HepG2 (cell line): Measurements from ENCODE around the gene SIRT7. TPM values are rescaled to one million over a fixed set of nuclear protein-coding genes. Genes with fewer than 3 reads are reported as not detected.

Experiments used
- ARNTL ChIP-seq: sonication (generic); formaldehyde crosslinking; IDR thresholded peaks from 2 replicates; pipeline ENCODE4 v1.4.0; 2020; ENCODE audit warnings: mild to moderate bottlenecking, missing genetic modification reagents
- BCL3 ChIP-seq: sonication (generic); formaldehyde crosslinking; IDR thresholded peaks from 2 replicates; pipeline ENCODE4 v1.5.1; 2020; ENCODE audit warnings: mild to moderate bottlenecking, missing genetic modification reagents, moderate library complexity
- CSRNP2 ChIP-seq: sonication (generic); formaldehyde crosslinking; conservative IDR thresholded peaks from 2 replicates; pipeline ENCODE4 v1.8.0; 2022; ENCODE audit warnings: low read depth, missing genetic modification reagents
- DR1 ChIP-seq: sonication (generic); formaldehyde crosslinking; IDR thresholded peaks from 2 replicates; pipeline ENCODE4 v1.8.0; 2021; ENCODE audit warnings: mild to moderate bottlenecking, missing genetic modification reagents, inconsistent platforms
- MXD4 ChIP-seq: IDR thresholded peaks from 2 replicates; pipeline ENCODE4 v1.6.1; 2016; ENCODE audit warnings: mild to moderate bottlenecking, missing biosample characterization, missing genetic modification reagents
- NFYB ChIP-seq: sonication (generic); formaldehyde crosslinking; IDR thresholded peaks from 2 replicates; pipeline ENCODE4 v1.4.0; 2020; ENCODE audit warnings: missing genetic modification reagents
- NONO ChIP-seq, 2 experiments: fragments of 450-650 bp in 1 of 2; sonication (generic) in 1 of 2; formaldehyde crosslinking in 1 of 2; IDR thresholded peaks in 1 of 2; conservative IDR thresholded peaks in 1 of 2; 2 replicates each; pipeline versions ENCODE4 v1.6.1 to v1.8.0; 2017 to 2022; ENCODE audit warnings: mild to moderate bottlenecking in 1 of 2, missing genetic modification reagents in 1 of 2, moderate library complexity in 1 of 2
- PHF21A ChIP-seq: sonication (generic); formaldehyde crosslinking; IDR thresholded peaks from 2 replicates; pipeline ENCODE4 v1.5.0; 2020; ENCODE audit warnings: mild to moderate bottlenecking, missing genetic modification reagents
- RAD51 ChIP-seq: fragments of 450-650 bp; IDR thresholded peaks from 2 replicates; pipeline ENCODE4 v1.6.1; 2016; ENCODE audit warnings: borderline replicate concordance
- SIX4 ChIP-seq: sonication (generic); formaldehyde crosslinking; IDR thresholded peaks from 2 replicates; pipeline ENCODE4 v1.4.0; 2020; ENCODE audit warnings: missing genetic modification reagents
- SP2 ChIP-seq: sonication (generic); formaldehyde crosslinking; IDR thresholded peaks from 2 replicates; pipeline ENCODE4 v1.5.1; 2020; ENCODE audit warnings: mild to moderate bottlenecking, missing genetic modification reagents
- SP4 ChIP-seq: sonication (generic); formaldehyde crosslinking; IDR thresholded peaks from 2 replicates; pipeline ENCODE4 v1.8.1; 2023; ENCODE audit warnings: mild to moderate bottlenecking, missing genetic modification reagents
- SRSF9 ChIP-seq: fragments of 200-400 bp; formaldehyde crosslinking; IDR thresholded peaks from 2 replicates; pipeline ENCODE4 v1.6.1; 2018; ENCODE audit warnings: borderline replicate concordance, mild to moderate bottlenecking, low read depth, low read length; ENCODE audit not compliant: insufficient read depth, poor library complexity, severe bottlenecking
- ZFP82 ChIP-seq: sonication (generic); formaldehyde crosslinking; IDR thresholded peaks from 2 replicates; pipeline ENCODE4 v1.5.1; 2020; ENCODE audit warnings: mild to moderate bottlenecking, missing genetic modification reagents, borderline replicate concordance
- ZNF10 ChIP-seq: sonication (generic); formaldehyde crosslinking; IDR thresholded peaks from 2 replicates; pipeline ENCODE4 v1.4.0; 2020; ENCODE audit warnings: mild to moderate bottlenecking, low read depth, missing genetic modification reagents, borderline replicate concordance
- ZNF18 ChIP-seq: sonication (generic); formaldehyde crosslinking; IDR thresholded peaks from 2 replicates; pipeline ENCODE4 v1.8.0; 2022; ENCODE audit warnings: mild to moderate bottlenecking, missing genetic modification reagents; ENCODE audit not compliant: insufficient replicate concordance
- polyA plus RNA-seq, 8 experiments: library from polyadenylated mRNA; depleted of rRNA in 3 of 8; stranded (reverse) in 7 of 8; unstranded in 1 of 8; fragments of >200 nt; fragmentation: Illumina TruSeq in 4 of 8; extraction: Trizol in 4 of 8; gene quantifications; 2 replicates each; pipeline versions ENCODE4 v1.2.1 to v1.2.3, GENCODE V29; 2011 to 2016; ENCODE audit warnings: low read depth in 4 of 8, missing spikeins in 1 of 8, mixed read lengths in 1 of 8; ENCODE audit not compliant: insufficient read depth in 1 of 8
- total RNA-seq, 5 experiments: library from RNA; depleted of rRNA; stranded (reverse); fragments of >200 nt; fragmentation: Illumina TruSeq; extraction: Trizol; gene quantifications; 2 replicates each; pipeline ENCODE4 v1.2.3, GENCODE V29; 2016; ENCODE audit warnings: low read depth in 1 of 5
- TF ChIP-seq, protein P1 (sequence below), 2 experiments: fragments of 450-650 bp in 1 of 2; sonication (generic) in 1 of 2; formaldehyde crosslinking; IDR thresholded peaks; 2 replicates each; pipeline versions ENCODE4 v1.5.0 to v1.8.0; 2020 to 2022; ENCODE audit warnings: mild to moderate bottlenecking in 1 of 2, missing genetic modification reagents in 1 of 2
- TF ChIP-seq, protein P2 (sequence below): IDR thresholded peaks from 2 replicates; pipeline ENCODE4 v1.6.1; 2018; ENCODE audit warnings: missing genetic modification reagents
- TF ChIP-seq, protein P3 (sequence below): sonication (generic); formaldehyde crosslinking; IDR thresholded peaks from 2 replicates; pipeline ENCODE4 v1.5.1; 2020; ENCODE audit warnings: mild to moderate bottlenecking, moderate library complexity, missing genetic modification reagents

SIRT7 gene
- total and polyA plus RNA-seq, 2 of the 13 experiments (the other 11 are each of a cell fraction or from before 2014, with no cell fraction given), result 8.3 to 24.8 TPM

DNA sequence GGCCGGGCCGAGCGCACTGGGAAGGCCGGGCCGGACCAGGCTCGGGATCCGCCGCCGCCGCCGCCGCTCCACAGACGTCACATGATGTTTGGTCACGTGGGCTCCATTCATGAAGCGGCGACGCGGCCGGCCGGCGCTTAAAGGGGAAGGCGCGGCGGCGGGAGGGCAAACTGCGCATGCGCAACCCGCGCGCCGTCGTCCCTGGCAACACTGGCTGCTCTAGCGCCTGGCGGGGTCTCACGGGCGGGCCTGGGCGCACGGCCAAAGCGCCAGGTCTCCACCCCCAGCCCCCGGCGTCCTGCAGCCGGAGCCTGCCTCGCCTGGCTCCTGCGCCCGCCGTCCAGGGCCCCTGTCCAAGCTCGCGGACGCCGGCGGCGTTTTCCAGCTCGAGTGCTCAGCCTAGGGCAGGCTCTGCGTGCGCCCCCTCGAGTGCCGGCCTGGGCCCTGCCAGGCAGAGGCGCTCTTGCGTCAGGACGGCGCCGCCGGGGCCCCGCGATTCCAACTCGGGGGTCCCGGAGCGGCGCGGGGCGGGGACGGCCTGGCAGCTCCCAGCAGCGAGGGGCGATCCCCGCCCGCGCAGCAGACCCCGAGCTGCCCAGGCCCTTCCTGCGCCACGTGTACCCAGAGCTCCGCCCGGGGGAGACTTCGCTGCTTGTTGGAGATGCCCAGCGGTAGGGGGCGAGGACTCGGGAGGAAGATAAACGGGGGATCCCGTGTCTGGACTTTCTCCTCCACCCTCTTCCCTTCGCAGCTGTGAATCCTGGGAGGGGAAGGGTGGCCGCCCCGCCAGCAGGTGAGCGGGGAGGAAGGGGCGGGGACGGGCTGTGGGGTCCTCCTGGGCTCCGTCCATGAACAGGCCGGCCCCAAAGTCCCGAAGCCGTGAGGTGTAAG is 9.9 kb upstream of the SIRT7 start, which contains the start of gene MAFG (continued):
- TF ChIP-seq ZFP82 (CRISPR knock-in tag), result peak; percentile 54; the same call in 1 of the 2 replicates
- peak; percentile 63 for TF ChIP-seq PHF21A (CRISPR knock-in tag)
- no peak; the same call in 1 of the 2 replicates for TF ChIP-seq SP2
- TF ChIP-seq ZNF18 (CRISPR knock-in tag), result no peak
- TF ChIP-seq NFYB, result 0 out of 2 replicates have a peak, but pooled peaks have one; percentile 11
- TF ChIP-seq SP4, result 0 out of 2 replicates have a peak, but pooled peaks have one; percentile 66
- TF ChIP-seq ZNF10 (CRISPR knock-in tag), result no peak
- no peak for TF ChIP-seq CSRNP2 (CRISPR knock-in tag)
- peak; percentile 97 for TF ChIP-seq RAD51
- TF ChIP-seq, protein P1, sequence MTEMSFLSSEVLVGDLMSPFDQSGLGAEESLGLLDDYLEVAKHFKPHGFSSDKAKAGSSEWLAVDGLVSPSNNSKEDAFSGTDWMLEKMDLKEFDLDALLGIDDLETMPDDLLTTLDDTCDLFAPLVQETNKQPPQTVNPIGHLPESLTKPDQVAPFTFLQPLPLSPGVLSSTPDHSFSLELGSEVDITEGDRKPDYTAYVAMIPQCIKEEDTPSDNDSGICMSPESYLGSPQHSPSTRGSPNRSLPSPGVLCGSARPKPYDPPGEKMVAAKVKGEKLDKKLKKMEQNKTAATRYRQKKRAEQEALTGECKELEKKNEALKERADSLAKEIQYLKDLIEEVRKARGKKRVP (CRISPR knock-in tag; IDR thresholded peaks at IDR 0.05), result peak in 1 of 2 experiments; percentile 79; a peak in 2 of 4 replicates
- TF ChIP-seq, protein P2, sequence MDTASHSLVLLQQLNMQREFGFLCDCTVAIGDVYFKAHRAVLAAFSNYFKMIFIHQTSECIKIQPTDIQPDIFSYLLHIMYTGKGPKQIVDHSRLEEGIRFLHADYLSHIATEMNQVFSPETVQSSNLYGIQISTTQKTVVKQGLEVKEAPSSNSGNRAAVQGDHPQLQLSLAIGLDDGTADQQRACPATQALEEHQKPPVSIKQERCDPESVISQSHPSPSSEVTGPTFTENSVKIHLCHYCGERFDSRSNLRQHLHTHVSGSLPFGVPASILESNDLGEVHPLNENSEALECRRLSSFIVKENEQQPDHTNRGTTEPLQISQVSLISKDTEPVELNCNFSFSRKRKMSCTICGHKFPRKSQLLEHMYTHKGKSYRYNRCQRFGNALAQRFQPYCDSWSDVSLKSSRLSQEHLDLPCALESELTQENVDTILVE (CRISPR knock-in tag), result peak; percentile 69; the same call in 1 of the 2 replicates
- peak; percentile 87 for TF ChIP-seq MXD4 (CRISPR knock-in tag)
- peak; percentile 79; the same call in 1 of the 2 replicates for TF ChIP-seq ARNTL (CRISPR knock-in tag)
- TF ChIP-seq SRSF9, result no peak
- no peak for TF ChIP-seq SIX4 (CRISPR knock-in tag)
- peak; percentile 93; the same call in 1 of the 2 replicates for TF ChIP-seq BCL3 (CRISPR knock-in tag)
- TF ChIP-seq, protein P3, sequence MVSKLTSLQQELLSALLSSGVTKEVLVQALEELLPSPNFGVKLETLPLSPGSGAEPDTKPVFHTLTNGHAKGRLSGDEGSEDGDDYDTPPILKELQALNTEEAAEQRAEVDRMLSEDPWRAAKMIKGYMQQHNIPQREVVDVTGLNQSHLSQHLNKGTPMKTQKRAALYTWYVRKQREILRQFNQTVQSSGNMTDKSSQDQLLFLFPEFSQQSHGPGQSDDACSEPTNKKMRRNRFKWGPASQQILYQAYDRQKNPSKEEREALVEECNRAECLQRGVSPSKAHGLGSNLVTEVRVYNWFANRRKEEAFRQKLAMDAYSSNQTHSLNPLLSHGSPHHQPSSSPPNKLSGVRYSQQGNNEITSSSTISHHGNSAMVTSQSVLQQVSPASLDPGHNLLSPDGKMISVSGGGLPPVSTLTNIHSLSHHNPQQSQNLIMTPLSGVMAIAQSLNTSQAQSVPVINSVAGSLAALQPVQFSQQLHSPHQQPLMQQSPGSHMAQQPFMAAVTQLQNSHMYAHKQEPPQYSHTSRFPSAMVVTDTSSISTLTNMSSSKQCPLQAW (CRISPR knock-in tag), result no peak
- TF ChIP-seq NONO (IDR thresholded peaks at IDR 0.05), result no peak
- peak; percentile 86 for TF ChIP-seq NONO (CRISPR knock-in tag; conservative IDR thresholded peaks at IDR 0.05)
- TF ChIP-seq DR1 (CRISPR knock-in tag), result peak; percentile 76; the same call in 1 of the 2 replicates
